G401.6 (cell line): ENCODE data around the gene MINDY1.

Experiments
- FAIRE-seq: peaks from 2 replicates; lab custom pipeline; 2012; peaks lifted over from hg19 to GRCh38; lab: Jason Lieb, UNC

MINDY1 gene

DNA sequence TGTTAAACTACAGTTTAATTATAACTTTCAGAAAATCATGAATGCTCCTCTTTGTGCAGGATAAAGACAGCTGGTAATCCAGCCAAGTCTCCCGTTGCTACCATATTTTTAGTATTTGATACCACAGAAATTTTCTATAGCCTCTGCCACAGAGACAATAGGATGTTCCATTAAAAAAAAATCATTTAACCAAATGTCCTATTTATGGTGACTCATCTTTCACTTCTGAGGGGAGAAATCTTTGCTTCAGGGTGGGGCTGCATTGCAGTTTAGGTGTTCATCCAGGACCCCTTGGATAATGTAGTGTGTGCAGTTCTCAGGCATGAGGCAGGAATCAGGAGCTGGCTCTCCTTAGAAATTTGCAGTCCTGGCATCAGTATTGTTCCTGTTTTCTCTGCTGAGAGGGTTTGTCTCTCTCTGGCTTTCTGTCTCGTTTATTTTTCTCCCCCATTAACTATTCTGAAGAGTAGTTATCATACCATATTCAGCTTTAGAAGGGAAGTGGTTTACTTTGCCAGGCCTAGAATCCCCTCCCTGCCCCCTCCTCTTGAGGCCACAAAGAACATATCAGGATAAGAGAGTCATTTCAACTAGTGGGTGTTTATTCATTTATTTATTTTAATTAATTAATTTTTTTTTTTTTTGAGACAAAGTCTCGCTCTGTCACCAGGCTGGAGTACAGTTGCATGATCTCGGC lies 4.6 kb upstream of the MINDY1 start:
- no peak for FAIRE-seq

DNA sequence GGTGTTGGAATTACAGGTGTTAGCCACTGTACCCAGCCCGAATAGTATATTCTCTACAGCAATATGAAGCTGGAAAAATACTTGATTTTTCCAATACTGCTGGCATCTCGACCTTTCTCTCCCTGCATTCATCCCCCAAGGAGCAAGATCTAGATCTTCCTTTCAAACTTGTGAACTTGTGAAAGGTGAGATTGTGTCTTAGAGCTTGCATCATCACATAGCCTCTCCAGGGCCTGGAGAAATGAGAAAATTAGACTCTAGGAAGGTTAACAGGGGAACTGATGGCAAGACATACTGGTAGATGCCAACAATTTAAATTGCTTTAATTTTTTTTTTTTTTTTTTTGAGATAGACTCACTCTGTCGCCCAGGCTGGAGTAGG lies 3.6 kb upstream of the MINDY1 start:
- FAIRE-seq: no peak

DNA sequence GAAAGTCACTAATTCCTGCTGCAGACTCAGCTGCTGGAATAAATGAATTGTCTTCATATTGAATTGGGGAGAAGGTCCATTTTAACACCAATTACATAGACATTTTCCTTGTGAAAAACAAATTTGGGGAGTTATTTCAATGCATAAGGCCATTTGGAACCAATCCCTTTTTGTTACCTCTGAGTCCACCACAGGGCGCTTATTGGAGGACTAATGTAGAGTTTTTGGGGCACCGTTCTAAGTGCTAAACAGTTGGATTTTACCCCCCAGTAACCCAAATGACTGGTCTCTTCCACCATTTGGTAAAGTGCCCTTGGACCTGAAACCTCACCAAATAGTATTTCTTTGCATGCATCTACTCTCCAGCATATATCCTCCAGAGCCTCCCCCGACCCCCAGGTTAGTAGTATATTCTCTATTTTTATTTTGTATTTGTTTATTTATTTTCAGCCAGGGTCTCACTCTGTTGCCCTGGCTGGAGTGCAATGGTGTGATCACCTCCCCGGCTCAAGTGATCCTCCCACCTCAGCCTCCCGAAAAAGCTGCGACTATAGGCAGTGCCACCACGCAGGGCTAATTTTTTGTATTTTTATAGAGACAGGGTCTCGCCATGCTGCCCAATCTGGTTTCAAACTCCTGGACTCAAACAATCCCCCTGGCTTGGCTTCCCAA lies 3.1 kb upstream of the MINDY1 start:
- no peak for FAIRE-seq

DNA sequence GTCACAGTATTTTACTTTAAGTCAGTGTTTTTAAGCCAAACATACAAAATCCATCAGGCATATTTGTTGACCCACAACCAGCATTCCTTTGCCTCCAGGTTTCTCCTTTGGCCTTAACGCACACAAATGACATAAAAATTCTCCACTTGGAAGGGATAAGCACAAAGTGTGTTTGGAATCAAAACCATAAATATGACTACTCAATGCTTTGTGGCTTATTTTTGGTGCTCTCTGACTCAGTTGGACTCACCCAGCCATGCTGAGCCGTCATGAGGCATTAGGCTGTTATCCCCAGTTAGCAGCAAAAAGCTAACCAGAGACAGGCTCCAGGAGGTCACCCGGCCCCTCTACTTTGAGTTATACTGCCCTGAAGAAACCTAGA lies 2.5 kb upstream of the MINDY1 start:
- no peak for FAIRE-seq

DNA sequence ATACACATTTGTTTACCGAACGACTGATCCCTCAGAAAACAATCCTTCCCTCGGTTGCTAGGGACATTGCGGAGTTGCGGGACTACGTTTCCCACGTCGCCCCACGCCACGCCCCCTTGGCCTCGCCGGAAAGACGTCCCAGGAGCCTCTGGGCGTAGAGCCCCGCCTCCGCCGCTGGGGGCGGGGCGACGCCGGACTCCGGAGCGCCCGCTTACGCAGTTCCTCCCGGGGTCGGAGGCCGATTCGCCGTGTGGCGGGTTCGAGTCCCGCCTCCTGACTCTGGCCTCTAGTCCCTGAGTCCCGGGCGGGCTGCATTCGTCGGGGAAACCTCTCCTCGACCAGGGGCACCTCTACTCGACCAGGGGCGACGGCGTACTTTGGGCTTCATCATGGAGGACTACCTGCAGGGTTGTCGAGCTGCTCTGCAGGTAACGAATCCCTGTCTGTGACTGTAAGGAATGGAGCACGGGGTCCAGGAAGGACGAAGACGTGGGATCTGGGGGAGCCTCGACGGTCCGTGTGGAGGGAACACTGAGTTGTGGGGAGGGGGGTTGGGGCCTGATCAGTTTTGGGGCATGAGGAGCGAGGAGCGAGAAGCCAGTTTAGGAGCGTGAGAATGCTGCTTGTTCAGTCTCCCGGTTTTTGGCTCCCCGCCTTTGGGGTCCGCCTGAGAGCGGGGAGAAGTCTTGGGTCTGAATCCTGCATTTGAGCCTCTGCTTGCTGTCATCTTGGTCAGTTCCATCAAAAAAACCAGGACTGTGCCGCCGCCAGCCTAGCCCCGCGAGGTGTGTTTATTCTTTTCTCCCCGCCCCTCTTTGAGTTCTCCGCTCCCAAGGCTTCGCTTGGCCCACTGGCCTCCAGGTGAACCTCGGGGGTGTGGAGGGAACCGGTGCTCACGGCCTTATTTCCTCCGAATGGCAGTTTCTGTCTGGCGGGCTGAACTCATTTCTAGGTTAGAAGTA lies 1.8 kb upstream of the MINDY1 start, which contains the start of gene PRUNE1:
TSS of gene PRUNE1 (plus strand) at position 206 of the 962 bp plus-strand sequence. CDS start at position 390, 184 bp downstream.
- peak; percentile 94 for FAIRE-seq

DNA sequence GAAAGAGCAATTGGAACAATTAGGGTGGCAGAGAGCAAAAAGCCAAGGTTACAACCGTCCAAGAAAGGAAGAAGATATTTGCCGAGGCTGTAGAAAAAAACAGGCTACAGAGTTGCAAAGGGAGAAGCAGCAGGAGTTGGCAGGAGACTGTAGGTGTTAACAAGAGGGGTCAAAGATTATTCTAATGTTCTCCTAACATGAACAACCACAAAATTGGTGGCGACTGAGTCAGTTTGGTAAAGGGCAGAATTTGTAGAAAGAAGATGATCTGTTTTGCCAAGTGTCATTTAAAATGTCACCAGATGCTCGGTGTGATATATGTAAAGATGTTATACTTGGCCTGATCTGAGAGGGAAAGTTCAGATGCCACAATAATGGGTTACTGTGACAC lies 1.1 kb upstream of the MINDY1 start:
- FAIRE-seq: no peak

DNA sequence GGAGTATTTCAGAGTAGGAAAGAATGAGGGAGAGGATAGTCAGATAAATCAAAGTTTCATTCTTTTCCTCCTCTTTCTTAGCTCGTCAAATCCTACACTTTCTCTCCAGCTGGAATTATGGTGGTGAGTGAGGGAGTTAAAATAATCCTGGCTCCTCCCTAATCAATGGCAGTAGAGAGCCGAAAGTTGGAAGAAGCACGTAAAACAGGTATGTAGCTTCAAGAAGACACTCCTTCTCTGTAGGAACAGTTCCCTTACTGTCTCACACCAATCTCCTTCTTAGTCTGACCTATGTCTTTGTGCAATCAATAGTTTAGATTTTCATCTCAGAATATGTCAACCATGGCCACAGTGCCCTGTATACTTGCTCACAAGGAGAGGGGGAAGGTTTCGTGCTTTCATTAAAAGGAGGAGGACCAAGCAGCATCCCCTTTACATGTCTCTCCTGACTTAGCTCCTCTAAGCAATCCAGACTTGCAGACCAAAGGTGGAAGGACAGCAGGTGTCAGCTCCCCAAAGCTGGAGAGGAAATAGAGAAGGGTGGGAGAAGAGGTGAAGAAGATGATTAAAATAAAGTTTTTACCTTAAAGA lies 878 bp downstream of the MINDY1 start:
- no peak for FAIRE-seq

DNA sequence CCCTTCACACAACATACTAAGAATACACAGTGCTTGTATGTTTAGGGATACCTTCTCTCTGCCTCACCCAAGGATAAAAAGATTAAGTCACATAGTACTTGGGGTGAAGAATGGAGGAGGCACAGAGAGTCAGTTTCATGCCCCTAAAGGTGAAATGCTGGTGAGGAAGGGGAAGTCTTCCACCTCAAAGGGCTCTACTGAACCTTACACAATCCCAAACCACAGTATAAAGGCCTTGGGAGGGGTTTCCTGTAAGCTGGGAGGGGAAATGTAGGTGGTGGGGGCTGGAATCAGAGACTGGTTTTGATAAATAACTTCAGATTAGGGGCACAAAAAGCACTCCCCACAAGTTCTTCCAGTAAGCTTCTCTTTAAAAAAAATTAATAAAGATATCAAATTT lies 3.5 kb downstream of the MINDY1 start:
- FAIRE-seq: no peak

DNA sequence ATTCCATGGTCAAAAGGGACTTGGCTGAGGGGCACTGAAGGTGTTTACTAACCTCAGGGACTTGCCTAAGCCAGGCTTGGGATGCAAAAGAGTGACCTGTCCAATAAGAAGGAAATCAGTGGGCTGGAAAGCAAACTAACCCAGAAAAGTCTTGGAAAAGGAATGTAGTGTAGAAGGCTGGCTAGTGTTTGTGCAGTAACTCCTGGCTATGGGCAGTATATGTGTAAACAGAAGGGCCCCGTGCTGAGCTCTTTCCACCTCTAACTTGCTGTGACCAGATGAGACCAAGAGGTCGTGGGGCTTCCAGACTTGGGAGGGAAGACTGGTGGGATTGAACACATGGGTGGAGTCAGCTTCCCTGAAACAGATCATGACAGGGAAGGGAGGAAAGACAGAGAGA lies 4.1 kb downstream of the MINDY1 start:
- FAIRE-seq: no peak

DNA sequence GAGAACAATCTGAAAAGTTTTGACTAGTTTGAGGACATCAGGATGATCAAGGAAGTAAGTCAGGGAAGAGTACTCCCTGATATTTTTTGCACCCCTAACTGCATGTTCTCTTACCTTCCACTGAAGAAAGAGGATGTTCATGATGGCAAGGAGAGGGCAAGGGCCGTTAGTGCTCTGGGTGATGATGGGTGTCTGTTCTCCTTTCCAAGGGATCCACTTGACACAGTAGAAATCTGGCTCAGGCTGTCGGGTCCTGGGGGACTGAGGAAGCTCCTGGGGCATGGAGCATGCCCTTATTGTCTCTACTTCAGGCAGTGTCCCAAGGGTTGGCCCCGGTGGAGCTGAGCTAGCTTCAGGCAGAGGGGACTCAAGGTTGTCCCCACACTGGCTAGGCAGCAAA lies 4.7 kb downstream of the MINDY1 start:
- FAIRE-seq: no peak

DNA sequence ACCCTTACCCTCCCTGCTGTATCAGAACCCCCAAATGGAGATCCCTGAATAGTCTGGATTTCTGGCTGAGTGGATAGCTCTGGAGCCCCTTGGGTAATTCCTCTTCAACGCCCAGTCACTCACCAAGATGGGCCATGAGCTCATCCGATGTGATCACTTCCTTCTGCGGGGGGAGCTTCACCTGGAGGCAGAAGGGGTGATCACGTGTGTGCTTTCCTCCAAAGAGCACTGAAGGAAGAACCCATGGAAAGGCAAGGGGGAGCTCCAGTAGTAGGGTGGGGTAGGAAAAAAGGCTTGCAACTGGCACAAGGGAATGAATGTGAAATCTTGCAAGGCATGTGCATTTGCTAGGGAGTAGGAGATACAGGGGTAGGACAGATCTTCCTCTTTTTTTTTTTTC lies 5.1 kb downstream of the MINDY1 start:
- no peak for FAIRE-seq

DNA sequence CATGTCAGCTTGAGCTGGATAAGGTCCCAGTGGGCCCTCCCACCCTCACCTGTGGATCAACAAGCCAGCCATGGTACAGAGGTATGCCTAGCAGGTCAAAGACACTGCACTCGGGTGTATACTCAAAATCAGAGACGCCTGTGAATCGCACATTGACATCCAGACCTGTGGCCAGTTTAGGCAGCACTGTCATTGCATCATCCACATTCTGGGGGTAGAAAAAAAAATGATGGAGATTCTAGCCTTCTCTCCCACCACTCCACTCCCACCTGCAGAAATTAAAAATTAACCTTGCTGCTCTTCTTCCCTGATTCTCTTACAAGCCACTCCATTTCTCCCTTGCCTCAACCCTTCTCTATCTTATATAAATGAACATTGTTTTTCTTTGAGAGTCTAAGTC lies 6.3 kb downstream of the MINDY1 start:
- no peak for FAIRE-seq

DNA sequence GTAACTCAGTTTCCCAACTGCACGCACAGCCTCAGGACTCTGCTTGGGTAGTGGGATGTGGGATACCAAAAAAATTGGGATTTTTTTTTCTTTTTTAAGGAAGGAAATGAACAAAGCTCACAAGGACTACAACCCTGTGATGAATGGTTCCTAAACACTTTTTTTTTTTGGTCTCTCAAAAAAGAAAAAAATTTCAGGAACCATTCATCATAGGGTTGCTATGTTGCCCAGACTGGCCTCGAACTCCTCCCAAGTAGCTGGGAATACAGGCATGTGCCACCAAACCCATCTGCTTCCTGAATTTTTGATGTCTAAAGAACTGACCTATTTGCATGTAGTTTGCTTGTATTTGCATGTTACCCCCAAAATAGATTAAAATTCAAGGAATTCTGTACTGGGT lies 6.8 kb downstream of the MINDY1 start:
- no peak for FAIRE-seq

DNA sequence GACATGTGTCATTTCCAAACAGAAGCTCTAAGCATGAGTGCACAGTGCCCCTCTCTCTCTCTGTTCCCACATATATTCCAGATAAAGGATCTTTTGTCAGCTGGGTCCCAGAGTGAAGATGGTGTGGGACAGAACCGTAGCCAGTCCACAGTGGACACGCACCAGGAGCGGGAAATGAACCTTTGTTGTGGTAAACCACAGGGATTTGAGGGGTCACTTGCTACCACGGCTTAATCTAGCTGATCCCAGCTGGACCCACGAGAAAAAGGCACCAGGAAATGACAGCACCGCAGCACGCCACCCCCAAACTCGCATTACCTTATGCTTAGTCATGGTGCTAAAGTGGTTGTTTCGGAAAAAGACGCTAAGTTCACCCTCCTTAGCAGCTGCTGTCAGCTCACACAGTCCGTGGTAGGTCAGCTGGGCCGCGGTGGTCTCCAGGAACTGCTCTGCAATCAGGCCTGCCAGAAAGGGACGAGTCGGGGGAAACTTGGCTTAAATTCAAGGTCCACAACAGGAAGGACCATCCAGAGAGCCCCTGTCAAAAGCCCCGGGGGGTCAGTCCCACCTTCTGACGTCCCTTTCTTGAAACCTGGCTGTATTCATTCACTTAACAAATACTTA lies 7.5 kb downstream of the MINDY1 start:
- FAIRE-seq: no peak

DNA sequence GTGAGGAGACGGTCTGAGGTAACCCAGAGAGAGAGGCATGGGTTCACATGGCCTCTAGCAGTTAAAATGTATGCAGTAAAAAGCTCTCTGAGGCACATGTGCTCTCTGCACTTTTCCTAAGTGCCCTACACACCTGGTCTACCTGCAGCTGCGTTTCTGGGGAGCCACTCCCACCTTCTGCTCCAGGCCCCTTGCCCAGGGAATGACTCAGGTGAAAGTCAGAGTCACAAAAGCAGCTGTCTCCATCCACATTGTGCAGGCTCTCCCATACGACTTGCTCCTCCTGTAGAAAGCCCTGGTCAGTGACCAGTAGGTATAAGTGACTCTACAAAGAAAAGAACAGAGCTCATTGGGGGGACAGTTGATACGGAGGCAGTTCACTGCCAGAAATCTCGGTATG lies 8.8 kb downstream of the MINDY1 start:
- FAIRE-seq: no peak

DNA sequence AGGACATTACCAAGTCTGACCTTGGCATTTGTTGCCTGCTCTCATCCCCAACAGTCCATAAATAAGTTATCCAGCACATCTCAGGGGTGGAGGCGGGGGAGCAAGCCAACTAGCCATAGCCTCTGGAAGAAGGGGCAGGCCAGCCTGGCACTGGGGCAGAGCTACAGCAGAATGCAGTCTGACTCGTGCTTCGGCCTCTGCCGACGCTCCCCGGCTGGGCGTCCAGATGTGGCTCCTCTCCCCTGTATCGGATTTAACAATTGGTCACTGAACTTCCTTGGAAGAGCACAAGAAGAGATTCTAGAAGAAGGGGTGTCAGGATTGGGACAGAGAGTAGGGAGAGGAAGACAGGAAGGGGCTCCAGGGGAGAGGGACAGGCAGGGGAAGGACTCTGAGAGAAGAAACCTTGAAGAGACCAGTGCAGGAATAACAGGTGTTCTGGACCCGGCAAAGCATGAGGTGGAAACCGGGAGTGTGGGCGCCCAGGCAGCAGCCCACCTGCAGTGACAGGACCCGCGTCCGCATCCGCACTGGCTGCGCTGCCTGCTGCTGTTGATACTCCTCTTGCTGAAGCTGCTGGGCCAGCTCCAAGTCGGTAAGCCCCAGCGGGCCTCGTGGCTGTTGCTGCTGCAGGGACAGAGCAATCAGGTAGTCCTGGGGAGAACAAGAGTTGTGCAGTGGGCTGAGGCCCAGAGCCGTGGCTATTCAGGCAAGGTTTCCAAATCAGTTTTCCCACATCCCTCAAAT lies 9.4 kb downstream of the MINDY1 start:
- FAIRE-seq: no peak

DNA sequence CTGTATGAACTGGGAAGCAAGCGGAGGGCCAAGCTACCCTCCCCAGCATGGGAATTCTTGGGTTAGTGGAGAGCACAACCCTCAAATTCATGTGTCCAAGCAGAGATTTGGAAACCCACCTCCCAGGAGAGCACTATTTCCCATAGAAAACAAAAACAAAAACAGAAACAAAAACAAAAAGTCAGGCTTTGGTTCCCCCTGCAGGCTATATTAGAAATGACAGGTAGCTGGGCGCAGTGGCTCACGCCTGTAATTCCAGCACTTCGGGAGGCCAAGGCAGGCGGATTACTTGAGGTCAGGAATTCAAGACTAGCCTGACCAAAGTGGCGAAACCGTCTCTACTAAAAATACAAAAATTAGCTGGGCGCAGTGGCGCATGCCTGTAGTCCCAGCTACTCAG lies 10.8 kb downstream of the MINDY1 start:
- FAIRE-seq: peak; percentile 36

DNA sequence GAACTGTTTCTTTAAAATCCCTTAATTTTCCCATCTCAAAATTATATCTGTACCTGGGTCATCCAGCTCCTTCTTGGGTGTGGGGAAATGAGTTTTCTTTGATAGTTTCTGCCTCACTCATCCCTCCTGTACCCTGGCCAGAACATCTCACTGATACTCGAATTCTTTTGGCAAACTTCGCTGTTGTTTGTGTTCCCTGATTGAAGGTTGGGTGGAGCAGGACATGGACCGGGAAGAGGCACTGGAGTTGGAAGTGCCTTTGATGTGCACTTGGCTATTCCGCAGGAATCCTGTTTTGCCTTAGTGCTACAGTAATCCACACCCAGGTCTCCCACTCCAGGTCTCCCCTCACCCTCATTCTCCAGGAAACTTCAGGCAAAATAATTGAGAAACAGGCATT lies 11.2 kb downstream of the MINDY1 start:
- no peak for FAIRE-seq

DNA sequence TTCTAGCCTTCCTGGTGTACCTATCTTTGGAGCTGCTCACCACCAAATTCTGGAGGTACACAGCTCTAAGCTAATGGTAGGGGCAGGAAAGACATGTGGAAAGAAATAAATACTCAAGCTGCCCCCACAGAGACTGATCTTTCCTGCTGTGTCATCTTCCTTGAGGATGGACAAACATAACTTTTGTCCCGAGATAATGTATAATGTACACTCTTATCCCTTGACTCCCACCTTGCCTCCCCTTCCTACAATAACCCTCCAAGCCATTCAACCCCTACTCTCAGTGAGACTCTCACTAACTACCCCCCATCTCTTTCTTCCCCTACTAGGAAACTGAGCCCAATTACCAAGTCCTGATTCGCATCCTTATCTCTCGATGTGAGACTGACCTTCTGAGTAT lies 12.5 kb downstream of the MINDY1 start:
- FAIRE-seq: no peak

DNA sequence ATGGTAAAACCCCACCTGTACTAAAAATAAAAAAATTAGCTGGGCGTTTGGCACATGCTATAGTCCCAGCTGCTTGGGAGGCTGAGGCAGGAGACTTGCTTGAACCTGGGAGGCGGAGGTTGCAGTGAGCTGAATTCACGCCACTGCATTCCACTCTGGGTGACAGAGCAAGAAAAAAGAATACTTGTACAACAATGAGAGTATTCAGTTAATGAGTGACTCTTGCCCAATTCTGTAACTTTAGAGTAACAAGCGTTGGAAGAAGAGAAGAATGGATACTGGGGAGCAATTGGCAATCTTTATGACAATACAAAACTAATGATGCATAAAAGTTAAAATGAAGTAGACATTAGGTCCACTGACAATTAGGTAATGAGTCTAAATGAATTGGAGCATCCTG lies 14.1 kb downstream of the MINDY1 start:
- FAIRE-seq: no peak

DNA sequence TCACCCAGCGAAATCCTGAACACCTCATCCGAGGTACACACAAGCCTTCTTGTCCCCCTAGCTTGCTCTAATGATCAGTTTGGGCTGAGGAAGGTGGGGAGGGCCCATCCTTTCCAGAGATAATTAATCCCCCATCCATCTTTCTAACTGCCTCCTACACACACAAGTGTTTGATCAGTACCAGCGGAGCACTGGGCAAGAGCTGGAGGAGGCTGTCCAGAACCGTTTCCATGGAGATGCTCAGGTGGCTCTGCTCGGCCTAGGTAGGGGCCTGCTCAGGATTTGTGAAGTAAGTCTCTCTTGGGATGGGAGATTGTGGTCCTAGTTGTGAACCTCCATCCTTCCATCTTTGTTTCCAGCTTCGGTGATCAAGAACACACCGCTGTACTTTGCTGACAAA lies 18.8 kb downstream of the MINDY1 start:
- FAIRE-seq: no peak
